Activated CD4-positive, CD25-positive, alpha-beta regulatory T cell (primary cell): Measurements from ENCODE around the gene MACROD1.

Experiments used
- DNase-seq, 4 experiments: peaks; one replicate each; lab custom pipeline; 2025; lab: John Stamatoyannopoulos, UW

The MACROD1 gene

GRCh38 chr11:64113462-64113780 lies 52.5 kb downstream of the MACROD1 start:
- no peak for DNase-seq

GRCh38 chr11:64112771-64113461 lies 53.0 kb downstream of the MACROD1 start:
- no peak for DNase-seq

GRCh38 chr11:64110465-64111375 lies 55.2 kb downstream of the MACROD1 start:
- no peak for DNase-seq

GRCh38 chr11:64109332-64109731 lies 56.6 kb downstream of the MACROD1 start:
- no peak for DNase-seq

GRCh38 chr11:64107303-64107702 lies 58.6 kb downstream of the MACROD1 start:
- no peak for DNase-seq

GRCh38 chr11:64104632-64105031 lies 61.3 kb downstream of the MACROD1 start:
- DNase-seq: no peak

- no peak for DNase-seq
Observed at GRCh38 chr11:64103277-64103985, 62.5 kb downstream of the MACROD1 start.

- no peak for DNase-seq
Observed at GRCh38 chr11:64102005-64102738, 63.7 kb downstream of the MACROD1 start.

- no peak for DNase-seq
Observed at GRCh38 chr11:64101461-64101860, 64.5 kb downstream of the MACROD1 start.

GRCh38 chr11:64100782-64101353 lies 65.0 kb downstream of the MACROD1 start:
- DNase-seq: no peak

- no peak for DNase-seq
Observed at GRCh38 chr11:64100360-64100759, 65.6 kb downstream of the MACROD1 start.

- DNase-seq: no peak
Observed at GRCh38 chr11:64099436-64099835, 66.5 kb downstream of the MACROD1 start.

GRCh38 chr11:64098318-64098831 lies 67.5 kb downstream of the MACROD1 start:
- no peak for DNase-seq

- DNase-seq: no peak
Observed at GRCh38 chr11:64097468-64098317, 68.2 kb downstream of the MACROD1 start.

- DNase-seq: no peak
Observed at GRCh38 chr11:64096835-64097234, 69.1 kb downstream of the MACROD1 start.

GRCh38 chr11:64095949-64096348 lies 70.0 kb downstream of the MACROD1 start:
- DNase-seq: no peak

- DNase-seq: no peak
Observed at GRCh38 chr11:64095273-64095817, 70.6 kb downstream of the MACROD1 start.

GRCh38 chr11:64094463-64095260 lies 71.3 kb downstream of the MACROD1 start:
- no peak for DNase-seq
